ACC112 (cell line): ENCODE measurements around the gene PRKAR1B.

Source experiments
- H2AFZ ChIP-seq: fragments of 200-600 bp; sonication (generic); one replicate; pipeline ENCODE4 v1.6.0; 2017; ENCODE audit warnings: antibody characterized with exemption, low read length; ENCODE audit not compliant: unreplicated experiment
- H3K27ac ChIP-seq: fragments of 200-600 bp; sonication (generic); 2 replicates; pipeline ENCODE4 v1.5.1; 2014; ENCODE audit warnings: low read depth, mild to moderate bottlenecking, antibody characterized with exemption, low read length, moderate library complexity
- H3K27me3 ChIP-seq: fragments of 200-600 bp; sonication (generic); 2 replicates; pipeline ENCODE4 v1.6.1; 2014; ENCODE audit warnings: mild to moderate bottlenecking, antibody characterized with exemption, low read length, moderate library complexity, mixed read lengths; ENCODE audit not compliant: insufficient read depth
- H3K36me3 ChIP-seq: fragments of 200-600 bp; sonication (generic); 2 replicates; pipeline ENCODE4 v1.6.1; 2016; ENCODE audit warnings: mild to moderate bottlenecking, antibody characterized with exemption, low read length, moderate library complexity, mixed read lengths; ENCODE audit not compliant: insufficient read depth
- H3K4me1 ChIP-seq: fragments of 200-600 bp; sonication (generic); one replicate; pipeline ENCODE4 v1.6.1; 2016; ENCODE audit warnings: low read length, mixed read lengths; ENCODE audit not compliant: insufficient read depth, unreplicated experiment, control insufficient read depth
- H3K4me3 ChIP-seq: fragments of 200-600 bp; sonication (generic); 2 replicates; pipeline ENCODE4 v1.5.1; 2014; ENCODE audit warnings: mild to moderate bottlenecking, low read depth, low read length
- H3K79me2 ChIP-seq: fragments of 200-600 bp; sonication (generic); one replicate; pipeline ENCODE4 v1.6.0; 2016; ENCODE audit warnings: low read length; ENCODE audit not compliant: control insufficient read depth, unreplicated experiment, insufficient read depth

PRKAR1B gene

GRCh38 chr7:601036-601594, 126.0 kb downstream of the PRKAR1B start:
- H3K4me1 ChIP-seq, result peaks cover 23% of the 10 kb centered on the region
- H3K27me3 ChIP-seq, result no peaks in the 10 kb centered on the region
- H2AFZ ChIP-seq, result peak overlapping the region; percentile 37
- no peaks in the 10 kb centered on the region for H3K36me3 ChIP-seq
- H3K79me2 ChIP-seq, result no peaks in the 10 kb centered on the region
- H3K4me3 ChIP-seq, result no peak overlapping the region
- H3K27ac ChIP-seq, result no peak overlapping the region

- H2AFZ ChIP-seq, result no peak overlapping the region
- H3K4me1 ChIP-seq, result peaks cover 23% of the 10 kb centered on the region
- no peak overlapping the region for H3K4me3 ChIP-seq
- H3K79me2 ChIP-seq, result no peaks in the 10 kb centered on the region
- H3K27me3 ChIP-seq, result no peaks in the 10 kb centered on the region
- H3K36me3 ChIP-seq, result 0 out of 2 replicates have a peak, but pooled peaks cover 3% of the 10 kb centered on the region
- H3K27ac ChIP-seq, result no peak overlapping the region
Observed at GRCh38 chr7:600149-601035, 126.7 kb downstream of the PRKAR1B start.

GRCh38 chr7:598899-599298, 128.2 kb downstream of the PRKAR1B start:
- Histone ChIP-seq H3K4me3 (no peak overlapping the region), H3K36me3 (0 out of 2 replicates have a peak, but pooled peaks cover 3% of the 10 kb centered on the region), H3K79me2 (no peaks in the 10 kb centered on the region), H3K4me1 (peaks cover 13% of the 10 kb centered on the region), H2AFZ (no peak overlapping the region), H3K27me3 (no peaks in the 10 kb centered on the region), H3K27ac (no peak overlapping the region)

- Histone ChIP-seq H2AFZ (no peak overlapping the region), H3K27me3 (no peaks in the 10 kb centered on the region), H3K27ac (no peak overlapping the region), H3K4me1 (peaks cover 6% of the 10 kb centered on the region), H3K79me2 (no peaks in the 10 kb centered on the region), H3K36me3 (0 out of 2 replicates have a peak, but pooled peaks cover 3% of the 10 kb centered on the region), H3K4me3 (no peak overlapping the region)
Observed at GRCh38 chr7:597348-598178, 129.5 kb downstream of the PRKAR1B start.

- H3K27me3 ChIP-seq, result no peaks in the 10 kb centered on the region
- H3K4me3 ChIP-seq, result no peak overlapping the region
- peaks cover 4% of the 10 kb centered on the region for H3K4me1 ChIP-seq
- H2AFZ ChIP-seq, result no peak overlapping the region
- 0 out of 2 replicates have a peak, but pooled peaks cover 3% of the 10 kb centered on the region for H3K36me3 ChIP-seq
- H3K79me2 ChIP-seq, result no peaks in the 10 kb centered on the region
- no peak overlapping the region for H3K27ac ChIP-seq
Observed at GRCh38 chr7:596819-597182, 130.3 kb downstream of the PRKAR1B start.

- Histone ChIP-seq H3K36me3 (0 out of 2 replicates have a peak, but pooled peaks cover 3% of the 10 kb centered on the region), H3K27me3 (no peaks in the 10 kb centered on the region), H3K79me2 (no peaks in the 10 kb centered on the region), H2AFZ (no peak overlapping the region), H3K4me1 (no peaks in the 10 kb centered on the region), H3K4me3 (no peak overlapping the region), H3K27ac (no peak overlapping the region)
Observed at GRCh38 chr7:596071-596818, 130.8 kb downstream of the PRKAR1B start.

GRCh38 chr7:595621-596010, 131.5 kb downstream of the PRKAR1B start:
- H2AFZ ChIP-seq, result no peak overlapping the region
- H3K4me3 ChIP-seq, result no peak overlapping the region
- H3K27ac ChIP-seq, result no peak overlapping the region
- H3K27me3 ChIP-seq, result no peaks in the 10 kb centered on the region
- no peaks in the 10 kb centered on the region for H3K4me1 ChIP-seq
- 0 out of 2 replicates have a peak, but pooled peaks cover 3% of the 10 kb centered on the region for H3K36me3 ChIP-seq
- no peaks in the 10 kb centered on the region for H3K79me2 ChIP-seq

- Histone ChIP-seq H2AFZ (no peak overlapping the region), H3K27ac (no peak overlapping the region), H3K36me3 (0 out of 2 replicates have a peak, but pooled peaks cover 3% of the 10 kb centered on the region), H3K4me1 (no peaks in the 10 kb centered on the region), H3K27me3 (no peaks in the 10 kb centered on the region), H3K4me3 (no peak overlapping the region), H3K79me2 (no peaks in the 10 kb centered on the region)
Observed at GRCh38 chr7:594920-595620, 132.0 kb downstream of the PRKAR1B start.

GRCh38 chr7:594212-594913, 132.7 kb downstream of the PRKAR1B start:
- peaks cover 3% of the 10 kb centered on the region; the same call in 1 of the 2 replicates for H3K36me3 ChIP-seq

More at GRCh38 chr7:594212-594913, 132.7 kb downstream of the PRKAR1B start:
- H3K79me2 ChIP-seq, result no peaks in the 10 kb centered on the region
- no peak overlapping the region for H2AFZ ChIP-seq
- H3K27ac ChIP-seq, result no peak overlapping the region
- no peaks in the 10 kb centered on the region for H3K27me3 ChIP-seq
- H3K4me3 ChIP-seq, result no peak overlapping the region
- no peaks in the 10 kb centered on the region for H3K4me1 ChIP-seq
